IMR-90 (cell line): Measurements from ENCODE around the gene RPN2. TPM values are rescaled to one million over a fixed set of nuclear protein-coding genes. Genes with fewer than 3 reads are reported as not detected.

ENCODE experiments used
- ATAC-seq: fragments of 200-7000 bp; cut with Tn5 transposase; 2 replicates; pipeline ENCODE4 v1.9.1; 2020; ENCODE audit warnings: low read depth, mild to moderate bottlenecking, moderate library complexity
- BruUV-seq: library from RNA; stranded (reverse); fragments of 400-500 nt; replicated peaks from 2 replicates; lab custom pipeline; 2021; lab: Mats Ljungman, UMichigan
- CTCF ChIA-PET: fragments of 300-600 bp; formaldehyde crosslinking; extraction: SDS; loops from one replicate; lab custom pipeline; 2021; ENCODE audit warnings: antibody characterized with exemption; lab: Yijun Ruan, JAX
- POLR2A ChIA-PET: fragments of 300-600 bp; sonication (Branson Sonifier 250); formaldehyde crosslinking; loops from one replicate; lab custom pipeline; 2022; ENCODE audit warnings: antibody characterized with exemption; ENCODE audit not compliant: unreplicated experiment; lab: Charles Lee
- DNase-seq: peaks from one replicate; pipeline ENCODE4 v3.0.0; 2013
- H2AFZ ChIP-seq: replicated peaks from 2 replicates; pipeline ENCODE3; 2013; ENCODE audit warnings: low read length, mild to moderate bottlenecking; ENCODE audit not compliant: poor library complexity
- H2AK5ac ChIP-seq: 2 replicates; pipeline ENCODE4 v1.6.1; 2013; ENCODE audit warnings: low read depth, low read length, inconsistent platforms
- H2AK9ac ChIP-seq: replicated peaks from 2 replicates; pipeline ENCODE3; 2013; ENCODE audit warnings: mild to moderate bottlenecking, low read depth, low read length, moderate library complexity; ENCODE audit not compliant: poor library complexity
- H2BK120ac ChIP-seq: 2 replicates; pipeline ENCODE4 v1.6.1; 2013; ENCODE audit warnings: low read depth, low read length, inconsistent platforms
- H2BK15ac ChIP-seq: 3 replicates; pipeline ENCODE4 v1.6.1; 2013; ENCODE audit warnings: low read depth, low read length, inconsistent platforms
- H2BK20ac ChIP-seq: 2 replicates; pipeline ENCODE4 v1.6.1; 2013; ENCODE audit warnings: low read depth, mild to moderate bottlenecking, inconsistent platforms, low read length, moderate library complexity
- H2BK5ac ChIP-seq: 2 replicates; pipeline ENCODE4 v1.6.1; 2013; ENCODE audit warnings: mild to moderate bottlenecking, low read depth, low read length, inconsistent platforms; ENCODE audit not compliant: poor library complexity, severe bottlenecking
- H3K14ac ChIP-seq: replicated peaks from 2 replicates; pipeline ENCODE4 v1.6.1; 2013; ENCODE audit warnings: low read depth, low read length, inconsistent platforms
- H3K18ac ChIP-seq: 2 replicates; pipeline ENCODE4 v1.6.1; 2013; ENCODE audit warnings: low read depth, low read length, control low read depth
- H3K23ac ChIP-seq: 2 replicates; pipeline ENCODE4 v1.6.1; 2013; ENCODE audit warnings: low read depth, low read length, inconsistent platforms
- H3K27ac ChIP-seq: 2 replicates; pipeline ENCODE4 v1.5.1; 2013; ENCODE audit warnings: mild to moderate bottlenecking, control low read depth, low read length; ENCODE audit not compliant: insufficient read depth
- H3K27me3 ChIP-seq: 2 replicates; pipeline ENCODE4 v1.6.1; 2013; ENCODE audit warnings: low read length; ENCODE audit not compliant: control insufficient read depth, insufficient read depth
- H3K36me3 ChIP-seq: 2 replicates; pipeline ENCODE4 v1.6.1; 2013; ENCODE audit warnings: low read length, mixed read lengths; ENCODE audit not compliant: control insufficient read depth, insufficient read depth
- H3K4ac ChIP-seq: 2 replicates; pipeline ENCODE4 v1.6.1; 2013; ENCODE audit warnings: low read depth, low read length, inconsistent platforms
- H3K4me1 ChIP-seq: 2 replicates; pipeline ENCODE4 v1.6.1; 2013; ENCODE audit warnings: low read length, mixed read lengths; ENCODE audit not compliant: control insufficient read depth, insufficient read depth
- H3K4me2 ChIP-seq: 2 replicates; pipeline ENCODE4 v1.6.1; 2013; ENCODE audit warnings: low read depth, mild to moderate bottlenecking, control low read depth, low read length, moderate library complexity
- H3K4me3 ChIP-seq: 2 replicates; pipeline ENCODE4 v1.5.1; 2013; ENCODE audit warnings: low read depth, mild to moderate bottlenecking, control low read depth, low read length, moderate library complexity; ENCODE audit not compliant: insufficient read depth
- H3K56ac ChIP-seq: 2 replicates; pipeline ENCODE4 v1.6.1; 2013; ENCODE audit warnings: low read length, inconsistent platforms; ENCODE audit not compliant: insufficient read depth; ENCODE audit errors: extremely low read depth
- H3K79me1 ChIP-seq, 2 experiments: 2 replicates each; pipeline ENCODE4 v1.6.1; 2013; ENCODE audit warnings: low read length in 2 of 2, inconsistent platforms in 1 of 2, low read depth in 1 of 2
- H3K9ac ChIP-seq: 2 replicates; pipeline ENCODE4 v1.6.1; 2013; ENCODE audit warnings: low read depth, low read length, control low read depth
- H3K9me1 ChIP-seq: 2 replicates; pipeline ENCODE4 v1.6.1; 2013; ENCODE audit warnings: low read length, inconsistent platforms; ENCODE audit not compliant: insufficient read depth
- H3K9me3 ChIP-seq: 2 replicates; pipeline ENCODE4 v1.6.1; 2013; ENCODE audit warnings: low read length; ENCODE audit not compliant: control insufficient read depth, insufficient read depth
- H4K20me1 ChIP-seq: 2 replicates; pipeline ENCODE4 v1.6.1; 2013; ENCODE audit warnings: low read length, inconsistent platforms; ENCODE audit not compliant: insufficient read depth
- H4K5ac ChIP-seq: 2 replicates; pipeline ENCODE4 v1.6.1; 2013; ENCODE audit warnings: mild to moderate bottlenecking, low read depth, low read length, control low read depth
- H4K8ac ChIP-seq, 2 experiments: 2 replicates each; pipeline ENCODE4 v1.6.1; 2013; ENCODE audit warnings: low read depth in 2 of 2, low read length in 2 of 2, control low read depth in 1 of 2, inconsistent platforms in 1 of 2
- H4K91ac ChIP-seq: 2 replicates; pipeline ENCODE4 v1.6.1; 2013; ENCODE audit warnings: low read depth, low read length, inconsistent platforms; ENCODE audit not compliant: insufficient read depth
- BHLHE40 ChIP-seq: fragments of 150-350 bp; IDR thresholded peaks from 2 replicates; pipeline ENCODE4 v1.6.1; 2016; ENCODE audit warnings: mild to moderate bottlenecking, low read depth, low read length
- CEBPB ChIP-seq: IDR thresholded peaks from 2 replicates; pipeline ENCODE4 v1.6.1; 2012; ENCODE audit warnings: low read depth, low read length, improper control_type of control experiment
- CHD1 ChIP-seq: IDR thresholded peaks from 2 replicates; pipeline ENCODE4 v1.6.1; 2012; ENCODE audit warnings: low read depth, low read length, improper control_type of control experiment
- MAFK ChIP-seq: IDR thresholded peaks from 2 replicates; pipeline ENCODE4 v1.6.1; 2012; ENCODE audit warnings: low read depth, low read length, improper control_type of control experiment
- MAZ ChIP-seq: IDR thresholded peaks from 2 replicates; pipeline ENCODE4 v1.6.1; 2012; ENCODE audit warnings: low read depth, mild to moderate bottlenecking, low read length, improper control_type of control experiment, moderate library complexity, borderline replicate concordance
- MXI1 ChIP-seq: IDR thresholded peaks from 2 replicates; pipeline ENCODE4 v1.6.1; 2012; ENCODE audit warnings: low read depth, mild to moderate bottlenecking, low read length, moderate library complexity, borderline replicate concordance
- POLR2A ChIP-seq: IDR thresholded peaks from 2 replicates; pipeline ENCODE4 v1.6.1; 2012; ENCODE audit warnings: mild to moderate bottlenecking, low read depth, low read length
- RCOR1 ChIP-seq: IDR thresholded peaks from 2 replicates; pipeline ENCODE4 v1.6.1; 2012; ENCODE audit warnings: mild to moderate bottlenecking, low read length, improper control_type of control experiment; ENCODE audit not compliant: insufficient replicate concordance
- RFX5 ChIP-seq: IDR thresholded peaks from 2 replicates; pipeline ENCODE4 v1.8.0; 2012; ENCODE audit warnings: low read depth, mild to moderate bottlenecking, low read length, moderate library complexity
- SMC3 ChIP-seq: fragments of 150-350 bp; IDR thresholded peaks from 2 replicates; pipeline ENCODE4 v1.6.1; 2016; ENCODE audit warnings: low read depth, mild to moderate bottlenecking, antibody characterized with exemption, low read length, moderate library complexity
- WGBS, 2 experiments: methylation state at CpG; one replicate each; pipeline versions ENCODE4 v1.1.5 to v1.1.7; 2013; ENCODE audit warnings: missing lambda C conversion rate in 2 of 2; ENCODE audit not compliant: insufficient read length in 1 of 2; ENCODE audit errors: extremely low coverage in 2 of 2; 5-methylcytosine and 5-hydroxymethylcytosine counted together
- dilution Hi-C: fragments of 300-500 bp; cut with HindIII; formaldehyde crosslinking; loops from one replicate; pipeline ENCODE4 v1.14.3; 2018; ENCODE audit warnings: low sequenced_read_pairs; ENCODE audit not compliant: unreplicated experiment
- in situ Hi-C: fragments of 300-500 bp; cut with MboI; formaldehyde crosslinking; loops from 3 replicates; pipeline ENCODE4 v1.14.3; 2019; ENCODE audit warnings: low sequenced_read_pairs, inconsistent platforms, mixed read lengths
- intact Hi-C: fragments of 100-400 bp; cut with micrococcal nuclease; formaldehyde crosslinking; loops from 2 replicates; pipeline ENCODE4 v1.10.0; 2022
- polyA plus RNA-seq, 3 experiments: library from polyadenylated mRNA; depleted of rRNA; stranded (reverse); fragments of >200 nt; gene quantifications; 2 replicates each; pipeline ENCODE4 v1.2.3, GENCODE V29; 2012; ENCODE audit warnings: low replicate concordance in 1 of 3
- total RNA-seq: library from RNA; depleted of rRNA; stranded (reverse); fragments of >200 nt; gene quantifications from 2 replicates; pipeline ENCODE4 v1.2.3, GENCODE V29; 2012
- TF ChIP-seq, protein P1 (sequence below): fragments of 150-350 bp; IDR thresholded peaks from 2 replicates; pipeline ENCODE4 v1.6.1; 2017; ENCODE audit warnings: mild to moderate bottlenecking, antibody characterized with exemption, low read length, low read depth
- TF ChIP-seq, protein P2 (sequence below): conservative IDR thresholded peaks from 2 replicates; pipeline ENCODE4 v1.5.1; 2012; ENCODE audit warnings: mild to moderate bottlenecking, low read depth, low read length, improper control_type of control experiment
- TF ChIP-seq, protein P3 (sequence below): fragments of 150-350 bp; IDR thresholded peaks from 2 replicates; pipeline ENCODE4 v1.6.1; 2016; ENCODE audit warnings: low read depth, mild to moderate bottlenecking, low read length, moderate library complexity, borderline replicate concordance

The RPN2 gene
- total and polyA plus RNA-seq, 2 of the 4 experiments (the other 2 are of a cell fraction), result 305 to 481 TPM

DNA sequence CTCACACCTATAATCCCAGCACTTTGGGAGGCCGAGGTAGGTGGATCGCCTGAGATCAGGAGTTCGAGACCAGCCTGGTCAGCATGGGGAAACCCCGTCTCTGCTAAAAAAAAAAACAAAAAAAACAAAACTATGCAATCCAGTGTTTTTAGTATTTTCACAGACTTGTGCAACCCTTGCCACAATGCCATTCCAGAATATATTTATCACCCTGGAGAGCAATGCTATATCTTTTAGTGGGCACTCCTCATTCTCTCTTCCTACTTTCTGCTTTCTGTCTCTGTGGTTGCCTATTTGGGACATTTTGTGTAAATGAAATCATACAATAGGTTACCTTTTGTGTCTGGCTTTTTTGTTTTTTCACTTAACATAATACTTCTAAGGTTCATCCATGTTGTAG, 39.3 kb downstream of the RPN2 start:
- Histone ChIP-seq H3K4ac (no peak overlapping the region), H3K27me3 (no peaks in the 10 kb centered on the region), H3K9me3 (no peaks in the 10 kb centered on the region), H2BK120ac (no peak overlapping the region), H3K9ac (no peak overlapping the region), H2AFZ (no peak overlapping the region), H4K5ac (no peak overlapping the region), H3K4me1 (peaks cover 4% of the 10 kb centered on the region; the same call in 1 of the 2 replicates), H4K8ac (no peak overlapping the region), H3K4me2 (no peak overlapping the region), H2BK20ac (no peak overlapping the region), H2BK5ac (no peak overlapping the region), H3K56ac (no peak overlapping the region), H3K4me3 (no peak overlapping the region), H3K18ac (no peak overlapping the region), H2AK9ac (no peak overlapping the region), H3K27ac (no peak overlapping the region), H3K9me1 (0 out of 2 replicates have a peak, but pooled peaks cover 2% of the 10 kb centered on the region), H3K23ac (no peak overlapping the region), H3K79me1 (peaks cover 9 to 28% of the 10 kb centered on the region in 2 experiments), H2BK15ac (no peak overlapping the region), H3K14ac (no peak overlapping the region), H4K91ac (no peak overlapping the region), H4K20me1 (no peaks in the 10 kb centered on the region; the same call in 1 of the 2 replicates), H2AK5ac (no peak overlapping the region), H3K36me3 (peaks cover 15% of the 10 kb centered on the region)
- in situ Hi-C loops, result no loop called here
- 100% methylated on average over 1 of the region's 4 CpGs; no CpG with 5 or more reads in 1 of the 2 experiments for WGBS, 2 experiments
- TF ChIP-seq MAZ, result no peak
- TF ChIP-seq CHD1, result no peak
- TF ChIP-seq, protein P1, sequence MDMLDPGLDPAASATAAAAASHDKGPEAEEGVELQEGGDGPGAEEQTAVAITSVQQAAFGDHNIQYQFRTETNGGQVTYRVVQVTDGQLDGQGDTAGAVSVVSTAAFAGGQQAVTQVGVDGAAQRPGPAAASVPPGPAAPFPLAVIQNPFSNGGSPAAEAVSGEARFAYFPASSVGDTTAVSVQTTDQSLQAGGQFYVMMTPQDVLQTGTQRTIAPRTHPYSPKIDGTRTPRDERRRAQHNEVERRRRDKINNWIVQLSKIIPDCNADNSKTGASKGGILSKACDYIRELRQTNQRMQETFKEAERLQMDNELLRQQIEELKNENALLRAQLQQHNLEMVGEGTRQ, result no peak
- no peak for TF ChIP-seq CEBPB
- no peak for TF ChIP-seq RFX5
- no peak for TF ChIP-seq RCOR1
- no peak for TF ChIP-seq POLR2A
- no peak for TF ChIP-seq MXI1
- no peak for TF ChIP-seq BHLHE40
- TF ChIP-seq, protein P2, sequence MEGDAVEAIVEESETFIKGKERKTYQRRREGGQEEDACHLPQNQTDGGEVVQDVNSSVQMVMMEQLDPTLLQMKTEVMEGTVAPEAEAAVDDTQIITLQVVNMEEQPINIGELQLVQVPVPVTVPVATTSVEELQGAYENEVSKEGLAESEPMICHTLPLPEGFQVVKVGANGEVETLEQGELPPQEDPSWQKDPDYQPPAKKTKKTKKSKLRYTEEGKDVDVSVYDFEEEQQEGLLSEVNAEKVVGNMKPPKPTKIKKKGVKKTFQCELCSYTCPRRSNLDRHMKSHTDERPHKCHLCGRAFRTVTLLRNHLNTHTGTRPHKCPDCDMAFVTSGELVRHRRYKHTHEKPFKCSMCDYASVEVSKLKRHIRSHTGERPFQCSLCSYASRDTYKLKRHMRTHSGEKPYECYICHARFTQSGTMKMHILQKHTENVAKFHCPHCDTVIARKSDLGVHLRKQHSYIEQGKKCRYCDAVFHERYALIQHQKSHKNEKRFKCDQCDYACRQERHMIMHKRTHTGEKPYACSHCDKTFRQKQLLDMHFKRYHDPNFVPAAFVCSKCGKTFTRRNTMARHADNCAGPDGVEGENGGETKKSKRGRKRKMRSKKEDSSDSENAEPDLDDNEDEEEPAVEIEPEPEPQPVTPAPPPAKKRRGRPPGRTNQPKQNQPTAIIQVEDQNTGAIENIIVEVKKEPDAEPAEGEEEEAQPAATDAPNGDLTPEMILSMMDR, result no peak
- TF ChIP-seq, protein P3, sequence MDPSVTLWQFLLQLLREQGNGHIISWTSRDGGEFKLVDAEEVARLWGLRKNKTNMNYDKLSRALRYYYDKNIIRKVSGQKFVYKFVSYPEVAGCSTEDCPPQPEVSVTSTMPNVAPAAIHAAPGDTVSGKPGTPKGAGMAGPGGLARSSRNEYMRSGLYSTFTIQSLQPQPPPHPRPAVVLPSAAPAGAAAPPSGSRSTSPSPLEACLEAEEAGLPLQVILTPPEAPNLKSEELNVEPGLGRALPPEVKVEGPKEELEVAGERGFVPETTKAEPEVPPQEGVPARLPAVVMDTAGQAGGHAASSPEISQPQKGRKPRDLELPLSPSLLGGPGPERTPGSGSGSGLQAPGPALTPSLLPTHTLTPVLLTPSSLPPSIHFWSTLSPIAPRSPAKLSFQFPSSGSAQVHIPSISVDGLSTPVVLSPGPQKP, result no peak
- no peak for TF ChIP-seq MAFK
- TF ChIP-seq SMC3, result no peak
- dilution Hi-C loops, result no loop called here
- DNase-seq (no peak), ATAC-seq (no peak)
- CTCF ChIA-PET, result no interaction called here
- no TSS peak for BruUV-seq
- POLR2A ChIA-PET, result no interaction called here
- intact Hi-C loops, result no loop called here
